Suppressor macrophage (primary cell): ENCODE data around the gene ST6GALNAC1.
"Not testable (repeated sequence)": the region's sequence is repeated elsewhere in the genome, so short reads cannot be mapped to it uniquely, and the experiment has no call there.

ENCODE experiments used
- DNase-seq, 4 experiments: peaks; one replicate each; pipeline ENCODE4 v3.0.0-alpha.2; 2020 to 2022

Gene ST6GALNAC1

GRCh38 chr17:76611758-76612157 is 31.8 kb downstream of the ST6GALNAC1 start:
- DNase-seq, result no peak

DNA sequence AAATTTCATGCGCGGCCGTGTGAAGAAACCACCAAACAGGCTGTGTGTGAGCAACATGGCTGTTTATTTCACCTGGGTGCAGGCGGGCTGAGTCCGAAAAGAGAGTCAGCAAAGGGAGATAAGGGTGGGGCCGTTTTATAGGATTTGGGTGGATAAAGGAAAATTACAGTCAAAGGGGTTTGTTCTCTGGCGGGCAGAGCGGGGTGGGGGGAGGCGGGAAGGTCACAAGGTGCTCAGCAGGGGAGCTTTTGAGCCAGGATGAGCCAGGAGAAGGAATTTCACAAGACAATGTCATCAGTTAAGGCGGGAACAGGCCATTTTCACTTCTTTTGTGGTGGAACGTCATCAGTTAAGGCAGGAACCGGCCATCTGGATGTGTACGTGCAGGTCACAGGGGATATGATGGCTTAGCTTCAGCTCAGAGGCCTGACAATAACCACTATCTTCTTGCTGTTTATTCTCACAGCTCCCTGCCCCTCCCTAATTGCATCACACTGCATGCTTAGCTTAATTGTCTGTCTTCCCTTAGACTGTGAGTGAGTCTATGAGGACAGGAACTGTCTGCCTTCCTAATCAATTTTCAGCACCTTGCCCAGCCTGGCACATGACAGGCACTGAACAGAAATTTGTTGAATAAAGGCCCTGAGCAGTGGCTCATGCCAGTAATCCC is 32.3 kb downstream of the ST6GALNAC1 start:
- not testable (repeated sequence) for DNase-seq

DNA sequence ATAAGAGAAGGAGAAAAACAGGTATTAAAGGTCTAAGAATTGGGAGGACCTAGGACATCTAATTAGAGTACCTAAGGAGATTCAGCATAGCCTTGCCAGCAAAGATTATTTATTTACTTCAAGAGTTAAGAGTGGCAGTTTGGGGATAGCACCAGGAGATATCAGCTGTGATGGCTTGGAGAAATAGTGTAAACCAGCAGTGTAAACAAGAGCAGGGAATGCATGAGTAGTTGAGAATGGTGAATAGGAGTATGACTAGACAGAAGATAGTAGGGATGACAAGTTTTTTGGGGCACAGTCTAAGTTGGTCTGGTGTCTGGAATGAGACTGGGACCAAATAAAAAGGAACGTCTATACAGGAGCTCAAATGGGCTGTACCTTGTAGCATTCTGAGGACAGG is 36.9 kb downstream of the ST6GALNAC1 start:
- DNase-seq, result not testable (repeated sequence)

- DNase-seq, result no peak
Observed at GRCh38 chr17:76601065-76601464, 42.5 kb downstream of the ST6GALNAC1 start.

- peak; percentile 81 to 98 (median 89) for DNase-seq
Observed at GRCh38 chr17:76599694-76600460, 43.7 kb downstream of the ST6GALNAC1 start.

- peak; percentile 84 to 97 (median 88) for DNase-seq
Observed at GRCh38 chr17:76598004-76598439, 45.5 kb downstream of the ST6GALNAC1 start.

- peak; percentile 74 to 92 (median 82) for DNase-seq
Observed at GRCh38 chr17:76597156-76598003, 46.2 kb downstream of the ST6GALNAC1 start.

DNA sequence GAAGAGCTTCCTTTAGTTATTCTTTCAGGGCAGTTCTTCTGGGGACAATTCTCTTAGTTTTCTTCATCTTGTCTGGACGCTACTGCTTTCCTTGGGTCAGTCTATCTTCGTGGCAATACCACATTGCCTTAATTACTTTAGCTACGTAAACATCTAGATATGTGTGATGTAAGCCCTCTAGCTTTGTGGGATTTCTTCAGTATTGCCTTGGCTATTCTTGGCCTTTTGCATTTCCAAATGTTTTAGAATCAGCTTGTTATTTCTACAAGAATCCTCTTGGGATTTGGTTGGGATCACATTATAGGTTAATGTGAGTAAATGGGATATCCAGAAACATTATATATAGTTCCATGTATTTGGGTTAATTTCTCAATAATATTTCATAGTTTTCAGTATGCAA is 48.9 kb downstream of the ST6GALNAC1 start:
- DNase-seq, result no peak

DNA sequence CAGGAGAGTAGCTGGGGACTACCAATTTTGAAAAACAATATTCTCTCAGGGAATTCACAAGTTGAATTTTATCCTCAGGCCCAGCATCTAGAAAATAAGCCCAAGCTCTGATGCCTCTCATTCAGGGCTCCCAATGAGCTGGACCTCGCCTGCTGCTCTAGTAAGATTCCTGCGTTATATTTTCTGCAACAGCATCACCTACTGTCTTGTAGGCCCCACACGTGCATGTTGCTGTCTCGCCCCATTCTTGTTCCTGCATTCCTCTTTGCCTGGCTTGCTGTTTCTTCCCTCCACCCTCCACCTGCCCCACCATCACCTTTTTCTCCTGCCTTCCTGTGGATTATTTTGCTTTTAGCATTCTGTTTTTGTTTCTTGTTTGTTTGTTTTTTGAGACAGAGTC is 49.6 kb downstream of the ST6GALNAC1 start:
- DNase-seq, result no peak

- no peak for DNase-seq
Observed at GRCh38 chr17:76593384-76593826, 50.2 kb downstream of the ST6GALNAC1 start.

DNA sequence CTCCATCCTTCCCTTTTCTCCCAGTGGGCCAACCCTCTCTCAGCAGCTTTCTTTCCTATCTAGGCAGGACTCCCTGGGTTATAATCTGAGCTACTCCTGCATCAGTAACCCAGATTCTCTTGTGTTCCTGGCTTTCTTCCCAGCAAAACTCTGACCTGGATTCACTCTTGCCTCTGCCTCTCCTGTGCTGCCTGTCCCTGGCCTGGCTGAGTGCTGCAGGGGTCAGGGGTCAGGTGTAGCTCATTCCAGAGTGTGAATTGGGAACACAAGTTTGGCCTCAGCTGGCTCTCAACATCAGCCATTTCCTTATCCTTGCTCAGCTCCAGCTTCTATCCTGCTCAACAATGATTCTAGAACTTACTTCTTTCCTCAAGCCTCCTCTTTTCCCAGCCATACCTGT is 55.4 kb downstream of the ST6GALNAC1 start:
- no peak for DNase-seq

DNA sequence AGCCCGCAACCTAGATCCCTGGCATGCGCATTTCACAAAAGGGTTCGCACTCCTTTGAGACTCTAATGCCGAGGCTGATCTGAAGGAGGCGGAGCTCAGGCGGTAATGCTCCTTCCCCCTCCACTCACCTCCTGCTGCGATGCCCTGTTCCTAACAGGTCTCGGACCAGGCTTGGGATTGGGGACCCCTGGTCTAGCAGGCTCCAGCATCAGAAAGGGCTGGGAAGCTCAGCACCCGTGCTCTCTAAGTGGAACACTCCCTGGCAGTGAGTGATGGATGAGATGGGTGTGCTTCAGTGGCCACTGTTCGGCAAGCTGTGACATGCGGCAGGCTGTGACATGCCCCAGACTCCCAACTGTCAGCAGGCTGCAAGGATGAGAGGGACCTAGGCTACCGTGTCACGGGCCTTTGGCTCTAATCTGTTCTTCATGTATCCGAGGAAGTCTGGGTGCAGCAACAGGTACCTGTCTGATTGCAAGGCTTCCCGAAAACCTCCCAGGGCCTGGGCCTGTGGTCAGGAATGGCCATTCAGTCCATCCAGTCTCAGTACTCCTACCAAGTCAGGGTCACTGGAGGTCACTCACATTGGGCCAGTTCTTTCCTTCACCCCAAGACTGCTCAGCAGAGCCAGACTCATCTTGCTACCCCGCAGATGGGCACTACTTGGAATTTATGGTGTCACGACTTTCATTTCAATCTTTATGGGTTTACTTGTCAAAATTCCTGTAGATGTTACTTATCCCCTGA is 56.6 kb downstream of the ST6GALNAC1 start:
- no peak for DNase-seq

GRCh38 chr17:76585649-76586593 is 57.6 kb downstream of the ST6GALNAC1 start, which contains the start of gene ST6GALNAC2:
TSS of gene ST6GALNAC2 (minus strand) at chr17:76585860. CDS start at chr17:76585808, 52 bp downstream.
- peak; percentile 76 to 89 (median 85) for DNase-seq

- DNase-seq, result peak; percentile 42 to 74 (median 54)
Observed at GRCh38 chr17:76585033-76585648, 58.4 kb downstream of the ST6GALNAC1 start.

DNA sequence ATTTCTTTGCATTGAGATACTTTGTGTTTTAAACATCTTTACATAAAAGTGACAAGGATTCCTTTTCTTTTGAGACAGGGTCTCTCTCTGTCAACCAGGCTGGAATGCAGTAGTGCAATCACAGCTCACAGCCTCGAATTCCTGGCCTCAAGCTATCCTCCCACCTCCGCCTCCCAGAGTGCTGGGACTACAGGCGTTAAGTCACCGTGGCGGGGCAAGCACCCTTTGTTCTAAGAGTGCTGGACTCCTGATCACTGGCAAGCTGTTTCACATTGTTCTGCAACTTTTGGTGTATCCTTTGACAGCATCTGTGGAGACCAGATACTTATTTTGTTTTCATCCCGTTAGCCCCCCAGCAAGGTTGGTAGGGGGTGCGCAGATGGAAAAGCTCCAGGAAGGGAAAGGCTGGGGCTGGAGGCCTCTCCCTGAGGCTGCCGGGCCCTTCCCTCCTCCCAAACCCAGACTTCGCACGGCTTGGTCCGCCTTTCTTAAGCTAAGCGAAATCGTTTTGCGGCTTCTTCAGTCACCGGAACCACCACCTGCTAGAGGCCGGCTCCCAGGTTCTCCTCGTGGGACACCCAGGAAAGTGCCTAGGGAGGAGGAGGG is 59.0 kb downstream of the ST6GALNAC1 start:
- DNase-seq, result no peak

GRCh38 chr17:76582660-76583059 is 60.9 kb downstream of the ST6GALNAC1 start:
- peak in 1 of 4 experiments; percentile 23 for DNase-seq

DNA sequence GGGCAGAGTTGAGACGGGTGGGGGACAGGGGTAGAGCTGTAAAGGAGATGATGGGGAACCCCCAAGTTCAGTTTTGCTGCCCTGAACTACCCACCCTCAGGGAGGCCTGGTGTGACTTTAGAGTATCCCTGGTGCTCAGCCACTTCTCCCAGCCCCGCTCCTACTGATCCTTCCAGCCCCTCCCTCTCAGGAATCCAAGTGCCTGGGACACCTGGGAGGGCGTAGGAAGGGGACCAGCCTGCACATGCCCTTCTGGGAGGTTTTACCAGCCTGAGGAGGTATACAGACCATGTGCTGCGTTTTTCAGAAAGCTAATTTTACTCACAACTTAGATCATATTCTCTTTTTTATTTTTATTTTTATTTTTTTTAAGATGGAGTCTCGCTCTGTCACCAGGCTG is 62.0 kb downstream of the ST6GALNAC1 start:
- DNase-seq, result no peak

- peak; percentile 45 to 64 (median 60) for DNase-seq
Observed at GRCh38 chr17:76579281-76579680, 64.3 kb downstream of the ST6GALNAC1 start.

DNA sequence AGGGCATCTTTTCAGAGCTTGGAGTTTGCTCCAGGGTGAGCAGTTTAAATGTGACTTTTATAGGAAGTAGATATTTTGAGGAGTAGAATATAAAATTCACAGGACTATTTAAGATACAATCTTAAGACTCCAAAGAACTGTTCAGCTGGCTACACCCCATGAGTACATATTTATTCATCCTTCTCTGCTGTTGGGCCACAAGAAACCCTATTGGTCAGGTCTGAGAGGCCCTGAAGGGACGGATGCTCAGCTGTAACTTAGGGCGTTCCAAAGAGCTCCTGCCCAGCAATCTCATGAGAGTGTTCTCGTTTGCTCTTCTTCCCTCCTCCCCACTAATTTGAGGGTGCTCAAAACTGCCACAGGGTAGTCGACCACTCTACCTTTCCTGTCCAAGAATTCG is 65.2 kb downstream of the ST6GALNAC1 start:
- DNase-seq, result peak in 1 of 4 experiments; percentile 1

DNA sequence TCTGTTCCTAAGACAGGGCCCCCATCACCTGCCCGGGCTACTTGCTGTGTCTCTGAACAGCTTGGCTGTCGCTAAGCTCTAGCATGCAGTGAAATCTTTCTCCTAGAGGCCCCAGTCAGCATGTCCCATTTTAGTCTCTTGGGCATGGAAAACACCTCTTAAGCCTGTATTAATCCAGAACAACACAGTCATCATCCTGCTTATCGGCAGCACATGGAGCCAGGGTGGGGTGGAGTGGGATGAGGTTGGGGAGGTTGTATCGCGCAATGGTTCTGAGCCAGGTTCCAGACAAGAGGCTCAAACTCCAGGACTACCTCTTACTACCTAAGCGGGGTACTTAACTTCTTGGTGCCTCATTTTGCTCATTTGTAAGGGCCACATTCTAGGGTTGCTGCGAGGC is 65.7 kb downstream of the ST6GALNAC1 start:
- peak in 1 of 4 experiments; percentile 1 for DNase-seq
